Effector CD4-positive, alpha-beta T cell (primary cell): ENCODE measurements around the gene MAPK9.

Experiments
- DNase-seq: peaks from one replicate; pipeline ENCODE4 v3.0.0-alpha.2; 2020

Gene MAPK9

DNA sequence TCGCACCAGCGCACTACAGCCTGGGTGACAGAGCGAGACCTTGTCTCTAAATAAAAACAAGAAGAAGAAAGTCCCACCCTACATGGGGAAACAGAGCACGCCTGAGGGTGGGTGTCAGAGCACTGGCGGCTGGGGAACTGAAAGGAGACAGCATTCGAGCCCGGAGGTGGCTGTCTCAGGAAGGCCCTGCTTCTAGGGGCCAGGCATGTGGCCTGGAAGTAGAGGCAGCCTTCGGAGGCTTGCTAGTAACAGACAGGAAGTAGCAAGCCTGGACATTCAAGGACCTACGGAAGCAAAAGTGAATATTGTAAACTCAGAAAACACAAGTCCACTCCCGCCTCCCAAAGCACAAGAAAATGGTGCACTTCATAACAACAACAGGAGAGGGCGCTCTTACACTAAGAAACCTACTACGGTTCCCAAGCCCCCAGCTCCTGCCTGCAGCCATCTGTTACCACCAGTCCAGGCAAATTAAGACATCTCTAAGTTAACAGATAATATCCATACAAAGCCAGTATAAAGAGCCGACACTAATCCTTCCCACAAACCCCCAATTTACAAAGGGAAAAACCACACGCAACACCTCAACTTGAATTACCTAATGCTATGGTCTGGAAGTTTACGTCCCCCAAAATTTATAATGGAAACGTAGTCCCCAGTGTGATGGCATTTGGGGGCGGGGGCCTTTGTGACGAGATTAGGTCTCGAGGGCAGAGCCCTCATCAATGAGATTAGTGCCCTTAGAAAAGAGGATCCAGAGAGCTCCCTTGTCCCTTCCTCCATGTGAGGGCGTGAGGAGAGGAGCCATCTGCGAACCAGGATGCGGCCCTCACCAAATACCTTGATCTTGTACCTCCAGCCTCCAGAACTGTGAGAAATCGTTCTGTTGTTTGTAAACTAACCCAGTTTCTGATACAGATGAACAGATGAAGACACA lies 90.6 kb downstream of the MAPK9 start:
- no peak for DNase-seq

DNA sequence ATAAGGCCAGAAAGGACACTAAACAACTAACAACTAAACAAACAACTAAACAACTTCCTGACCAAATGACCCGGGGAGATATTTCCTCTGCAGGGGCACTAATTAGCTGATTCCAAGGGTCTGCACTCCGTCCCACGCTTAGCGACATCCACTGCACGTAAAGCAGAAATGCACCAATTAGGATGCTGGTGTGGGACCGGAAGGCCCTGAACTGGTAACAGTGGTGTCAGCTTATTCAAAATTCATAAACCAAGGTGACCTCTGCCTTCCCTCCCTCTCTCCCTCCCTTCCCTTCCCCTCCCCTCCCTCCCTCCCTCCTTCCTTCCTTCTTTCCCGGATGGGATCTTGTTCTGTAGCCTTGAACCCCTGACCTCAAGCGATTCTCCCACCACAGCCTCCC lies 92.5 kb downstream of the MAPK9 start:
- no peak for DNase-seq

DNA sequence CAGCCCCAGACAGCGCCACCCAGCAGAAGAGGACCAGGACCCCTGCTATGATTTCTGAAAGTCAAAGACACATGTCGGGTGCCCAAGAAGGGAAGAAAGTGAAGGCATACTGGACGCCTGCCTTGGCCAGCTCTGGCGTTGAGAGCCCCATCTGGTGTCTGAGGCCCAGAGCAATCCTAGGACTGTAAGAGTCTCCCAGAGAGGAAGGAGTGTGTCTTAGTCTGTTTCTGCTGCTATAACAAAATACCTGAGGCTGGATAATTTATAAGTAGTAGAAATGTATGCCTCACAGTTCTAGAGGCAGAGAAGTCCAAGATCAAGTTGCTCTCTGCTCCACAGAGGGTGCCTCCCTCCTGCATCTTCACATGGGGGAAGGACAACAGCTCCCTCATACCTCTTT lies 93.7 kb downstream of the MAPK9 start:
- no peak for DNase-seq

DNA sequence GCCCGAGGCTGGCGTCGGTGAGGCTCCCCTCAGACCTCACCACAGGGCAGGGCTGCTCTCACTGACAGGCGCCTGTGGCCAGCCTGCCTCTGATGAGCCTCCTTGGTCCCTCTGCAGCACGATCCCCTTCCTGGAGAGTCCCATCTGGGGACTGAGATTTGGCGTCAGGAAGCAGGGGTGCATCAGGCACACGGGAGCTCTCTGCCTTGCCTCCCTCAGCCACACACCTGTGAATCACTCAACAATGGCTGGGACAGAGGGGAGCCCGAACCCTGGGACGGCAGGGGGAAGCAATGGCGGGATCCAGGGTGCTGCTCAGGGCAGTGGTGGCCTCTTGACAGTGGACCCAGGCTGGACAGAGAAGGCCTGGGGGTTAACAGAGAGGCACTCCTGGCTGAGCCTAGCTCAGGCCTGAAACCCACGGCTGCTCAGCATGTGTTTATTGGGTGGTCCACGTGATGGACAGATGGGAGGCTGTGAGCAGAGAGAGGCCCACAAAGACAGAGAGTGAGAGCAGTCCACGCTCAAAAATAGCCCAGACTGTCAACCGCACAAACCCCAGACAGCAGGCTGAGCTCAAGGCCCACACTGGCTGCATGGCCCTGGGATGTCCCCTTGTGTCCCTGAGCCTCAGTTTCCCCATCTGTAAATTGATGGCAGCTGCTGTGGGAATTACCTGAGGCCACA lies 94.7 kb downstream of the MAPK9 start:
- no peak for DNase-seq

DNA sequence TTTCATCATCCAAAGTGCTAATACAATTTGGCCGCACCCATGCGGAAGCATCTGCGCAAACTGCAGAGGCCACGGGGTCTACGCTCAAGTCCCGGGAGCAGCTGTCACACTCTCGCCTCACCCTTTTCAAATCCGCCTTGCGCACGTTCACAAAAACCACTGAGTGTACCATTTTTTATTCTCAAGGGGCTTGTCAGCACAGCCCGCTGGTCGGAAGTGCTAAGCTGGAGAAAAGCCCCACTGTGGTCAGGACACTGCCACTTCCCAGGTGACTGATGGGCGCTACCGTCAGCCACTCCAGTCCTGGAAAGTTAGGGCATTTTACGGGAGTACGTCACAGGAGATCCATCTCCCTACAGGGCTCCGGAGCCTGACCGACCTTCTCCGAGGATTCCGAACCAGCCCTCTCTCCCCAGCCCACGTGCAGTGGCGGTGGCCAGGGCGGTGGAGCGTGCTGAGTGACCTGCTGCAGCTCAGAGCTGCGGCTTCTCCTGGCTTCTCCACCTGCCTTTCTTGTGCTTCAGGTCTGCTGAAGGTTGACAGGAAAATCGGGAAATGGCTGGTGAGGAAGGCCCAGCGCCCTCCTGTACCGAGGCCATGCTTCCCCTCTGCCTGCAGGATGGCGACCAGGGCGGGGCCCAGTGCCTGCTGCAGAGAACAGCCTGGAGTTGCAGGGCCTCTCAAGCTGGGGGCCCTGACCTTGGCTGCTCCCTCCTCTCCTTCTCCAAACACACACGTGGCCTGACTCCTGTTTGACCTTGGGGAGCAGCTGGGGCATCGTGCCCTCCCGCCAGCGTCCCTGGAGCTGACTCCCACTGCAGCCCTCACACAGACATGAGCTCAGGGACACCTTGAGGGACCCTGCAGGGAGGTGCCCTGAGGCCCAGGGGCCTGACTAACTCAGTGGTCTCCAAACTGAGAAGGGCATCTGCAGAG lies 97.2 kb downstream of the MAPK9 start:
- DNase-seq, result no peak

DNA sequence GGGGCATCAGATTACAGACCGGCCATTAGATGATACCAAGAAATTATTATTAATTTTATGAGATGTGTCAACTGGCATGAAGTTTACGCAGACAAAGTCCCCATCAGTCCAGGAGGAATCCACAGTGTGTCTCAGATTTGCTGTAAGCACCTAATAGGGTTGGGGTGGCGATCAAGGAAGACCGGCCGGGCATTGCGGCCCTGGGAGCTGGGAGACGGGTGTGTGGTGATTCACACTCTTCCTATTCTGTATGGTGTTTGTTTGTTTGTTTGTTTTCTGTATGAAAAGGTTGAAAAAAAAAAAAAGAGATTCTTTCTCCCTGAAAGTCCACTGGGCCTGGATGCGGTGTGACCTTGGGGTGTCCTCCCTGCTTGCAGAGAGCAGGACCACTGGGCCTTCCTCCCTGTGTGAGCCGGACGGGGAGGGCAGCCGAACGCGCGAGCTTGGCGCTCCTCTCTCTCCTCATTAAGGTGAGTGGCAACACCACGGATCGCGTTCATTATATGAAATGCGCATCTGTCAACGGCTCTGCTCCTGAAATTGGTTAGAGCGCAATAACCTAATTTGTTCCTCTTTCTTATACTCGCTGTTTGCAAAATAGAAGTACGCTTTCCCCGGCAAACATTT lies 98.0 kb downstream of the MAPK9 start:
- no peak for DNase-seq

DNA sequence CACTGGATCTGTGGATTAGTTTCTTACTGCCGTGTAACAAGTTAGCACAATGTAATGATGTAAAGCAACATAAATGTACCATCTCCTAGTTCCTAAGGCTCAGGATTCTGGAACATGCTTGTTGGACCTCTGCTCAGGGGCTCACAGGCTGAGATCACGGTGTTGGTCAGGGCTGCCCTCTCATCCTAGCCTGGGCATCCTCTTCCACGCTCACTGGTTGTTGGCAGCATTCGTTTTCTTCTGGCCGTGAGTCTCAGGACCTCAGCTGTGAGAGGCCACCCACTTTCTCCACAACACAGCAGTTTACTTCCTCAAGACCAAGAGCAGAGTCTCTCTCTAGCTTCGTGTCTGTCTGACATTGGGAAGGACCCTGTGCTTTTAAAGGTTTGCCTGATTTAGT lies 100.2 kb downstream of the MAPK9 start:
- DNase-seq, result no peak

DNA sequence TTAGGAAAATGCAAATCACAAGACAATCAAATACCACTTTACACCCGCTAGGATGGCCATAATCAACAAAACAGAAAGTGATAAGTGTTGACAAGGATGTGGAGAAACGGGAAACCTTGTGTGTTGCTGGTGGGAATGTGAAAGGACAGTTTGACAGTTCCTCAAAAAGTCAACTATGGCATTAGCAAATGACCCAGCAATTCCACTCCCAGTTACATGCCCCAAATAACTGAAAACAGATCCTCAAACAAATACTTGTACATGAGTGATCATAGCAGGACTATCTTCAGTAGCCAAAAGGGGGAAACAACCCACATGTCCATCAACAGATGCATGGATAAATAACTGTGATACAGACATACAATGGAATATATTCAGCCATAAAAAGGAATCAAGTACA lies 104.1 kb downstream of the MAPK9 start:
- no peak for DNase-seq
